K562 (cell line): ENCODE measurements around the gene PGGHG.
A peak's percentile ranks its signal among the peaks of the same experiment; 100 is the strongest.

Experiments used
- CBX5 ChIP-seq: IDR thresholded peaks from 2 replicates; pipeline ENCODE4 v1.6.1; 2014; ENCODE audit warnings: low read depth, borderline replicate concordance
- ERF ChIP-seq: fragments of 450-650 bp; formaldehyde crosslinking; IDR thresholded peaks from 2 replicates; pipeline ENCODE4 v1.4.0; 2020; ENCODE audit warnings: mild to moderate bottlenecking, mixed read lengths
- EZH2 ChIP-seq: IDR thresholded peaks from 2 replicates; pipeline ENCODE4 v1.6.1; 2012; ENCODE audit warnings: low read depth, mild to moderate bottlenecking, inconsistent platforms, low read length, borderline replicate concordance
- MLX ChIP-seq, 2 experiments: fragments of 450-650 bp in 1 of 2; sonication (generic) in 1 of 2; formaldehyde crosslinking; conservative IDR thresholded peaks; 2 replicates each; pipeline versions ENCODE4 v1.4.0 to v1.8.1; 2020 to 2022; ENCODE audit warnings: mild to moderate bottlenecking in 1 of 2, missing genetic modification reagents in 1 of 2
- NBN ChIP-seq: fragments of 450-650 bp; IDR thresholded peaks from 2 replicates; pipeline ENCODE4 v1.6.1; 2016; ENCODE audit warnings: low read depth, mild to moderate bottlenecking
- NR2C1 ChIP-seq, 2 experiments: fragments of 450-650 bp; IDR thresholded peaks; 2 replicates each; pipeline ENCODE4 v1.6.1; 2017; ENCODE audit warnings: mild to moderate bottlenecking in 2 of 2, antibody characterized with exemption in 1 of 2, inconsistent platforms in 1 of 2, missing compliant biosample characterization in 1 of 2, missing genetic modification characterization in 1 of 2
- POLR2A ChIP-seq: fragments of 450-650 bp; conservative IDR thresholded peaks from 2 replicates; pipeline ENCODE4 v1.6.1; 2016
- POLR2AphosphoS5 ChIP-seq: IDR thresholded peaks from 2 replicates; pipeline ENCODE4 v1.6.1; 2011; ENCODE audit warnings: mild to moderate bottlenecking, low read depth, low read length, moderate library complexity; ENCODE audit not compliant: control insufficient read depth, insufficient read depth
- RAD21 ChIP-seq, 2 experiments: fragments of 250-450 bp in 1 of 2; fragments of 450-650 bp in 1 of 2; sonication (Bioruptor Pico) in 1 of 2; formaldehyde crosslinking in 1 of 2; IDR thresholded peaks in 1 of 2; conservative IDR thresholded peaks in 1 of 2; 2 replicates each; pipeline versions ENCODE4 v1.4.0 to v1.8.0; 2020 to 2022; ENCODE audit warnings: mild to moderate bottlenecking in 2 of 2, moderate library complexity in 1 of 2
- REST ChIP-seq, 2 experiments: fragments of 450-650 bp; formaldehyde crosslinking in 1 of 2; IDR thresholded peaks; 2 replicates each; pipeline versions ENCODE4 v1.4.0 to v1.6.1; 2014 to 2020; ENCODE audit warnings: mild to moderate bottlenecking in 2 of 2, borderline replicate concordance in 1 of 2, low read depth in 1 of 2
- ZNF79 ChIP-seq: fragments of 250-450 bp; sonication (Bioruptor Pico); IDR thresholded peaks from 2 replicates; pipeline ENCODE4 v1.4.0; 2020; ENCODE audit warnings: low read depth, mild to moderate bottlenecking, moderate library complexity
- TF ChIP-seq, protein P1 (sequence below): fragments of 250-450 bp; sonication (Bioruptor Pico); IDR thresholded peaks from 2 replicates; pipeline ENCODE4 v1.5.0; 2020; ENCODE audit warnings: mild to moderate bottlenecking, borderline replicate concordance
- TF ChIP-seq, protein P2 (sequence below), 3 experiments: IDR thresholded peaks in 2 of 3; conservative IDR thresholded peaks in 1 of 3; 2 replicates each; pipeline ENCODE4 v1.5.1; 2011 to 2012; ENCODE audit warnings: low read length in 3 of 3, mild to moderate bottlenecking in 3 of 3, control low read depth in 2 of 3, improper control_type of control experiment in 1 of 3, inconsistent platforms in 1 of 3, low read depth in 1 of 3, mixed read lengths in 1 of 3, moderate library complexity in 1 of 3; ENCODE audit not compliant: insufficient read depth in 2 of 3

- TF ChIP-seq ZNF79 (CRISPR knock-in tag) (no peak), CBX5 (no peak), REST (IDR thresholded peaks at IDR 0.05; ENCODE audit: borderline replicate concordance) (0 out of 2 replicates have a peak, but pooled peaks have one; percentile 8), REST (CRISPR knock-in tag; IDR thresholded peaks at IDR 0.05; ENCODE audit: low read depth) (no peak), MLX (CRISPR knock-in tag; conservative IDR thresholded peaks at IDR 0.05) (no peak), ERF (CRISPR knock-in tag) (no peak), NBN (no peak), EZH2 (no peak), POLR2A (no peak), NR2C1 (IDR thresholded peaks at IDR 0.05) (no peak), NR2C1 (tag; IDR thresholded peaks at IDR 0.05) (no peak), POLR2AphosphoS5 (no peak), RAD21 (CRISPR knock-in tag; conservative IDR thresholded peaks at IDR 0.05 in 1 of 2, IDR thresholded peaks at IDR 0.05 in 1 of 2) (peak in 1 of 2 experiments; percentile 40; a peak in 2 of 4 replicates)
- TF ChIP-seq, protein P1, sequence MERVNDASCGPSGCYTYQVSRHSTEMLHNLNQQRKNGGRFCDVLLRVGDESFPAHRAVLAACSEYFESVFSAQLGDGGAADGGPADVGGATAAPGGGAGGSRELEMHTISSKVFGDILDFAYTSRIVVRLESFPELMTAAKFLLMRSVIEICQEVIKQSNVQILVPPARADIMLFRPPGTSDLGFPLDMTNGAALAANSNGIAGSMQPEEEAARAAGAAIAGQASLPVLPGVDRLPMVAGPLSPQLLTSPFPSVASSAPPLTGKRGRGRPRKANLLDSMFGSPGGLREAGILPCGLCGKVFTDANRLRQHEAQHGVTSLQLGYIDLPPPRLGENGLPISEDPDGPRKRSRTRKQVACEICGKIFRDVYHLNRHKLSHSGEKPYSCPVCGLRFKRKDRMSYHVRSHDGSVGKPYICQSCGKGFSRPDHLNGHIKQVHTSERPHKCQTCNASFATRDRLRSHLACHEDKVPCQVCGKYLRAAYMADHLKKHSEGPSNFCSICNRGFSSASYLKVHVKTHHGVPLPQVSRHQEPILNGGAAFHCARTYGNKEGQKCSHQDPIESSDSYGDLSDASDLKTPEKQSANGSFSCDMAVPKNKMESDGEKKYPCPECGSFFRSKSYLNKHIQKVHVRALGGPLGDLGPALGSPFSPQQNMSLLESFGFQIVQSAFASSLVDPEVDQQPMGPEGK (CRISPR knock-in tag) = no peak
- TF ChIP-seq, protein P2, sequence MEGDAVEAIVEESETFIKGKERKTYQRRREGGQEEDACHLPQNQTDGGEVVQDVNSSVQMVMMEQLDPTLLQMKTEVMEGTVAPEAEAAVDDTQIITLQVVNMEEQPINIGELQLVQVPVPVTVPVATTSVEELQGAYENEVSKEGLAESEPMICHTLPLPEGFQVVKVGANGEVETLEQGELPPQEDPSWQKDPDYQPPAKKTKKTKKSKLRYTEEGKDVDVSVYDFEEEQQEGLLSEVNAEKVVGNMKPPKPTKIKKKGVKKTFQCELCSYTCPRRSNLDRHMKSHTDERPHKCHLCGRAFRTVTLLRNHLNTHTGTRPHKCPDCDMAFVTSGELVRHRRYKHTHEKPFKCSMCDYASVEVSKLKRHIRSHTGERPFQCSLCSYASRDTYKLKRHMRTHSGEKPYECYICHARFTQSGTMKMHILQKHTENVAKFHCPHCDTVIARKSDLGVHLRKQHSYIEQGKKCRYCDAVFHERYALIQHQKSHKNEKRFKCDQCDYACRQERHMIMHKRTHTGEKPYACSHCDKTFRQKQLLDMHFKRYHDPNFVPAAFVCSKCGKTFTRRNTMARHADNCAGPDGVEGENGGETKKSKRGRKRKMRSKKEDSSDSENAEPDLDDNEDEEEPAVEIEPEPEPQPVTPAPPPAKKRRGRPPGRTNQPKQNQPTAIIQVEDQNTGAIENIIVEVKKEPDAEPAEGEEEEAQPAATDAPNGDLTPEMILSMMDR (IDR thresholded peaks at IDR 0.05 in 2 of 3, conservative IDR thresholded peaks at IDR 0.05 in 1 of 3; ENCODE audit: insufficient read depth in 2 of 3, low read depth in 1 of 3, low read length in 3 of 3) = peak; percentile 34 to 56 (median 40); a peak in 5 of 6 replicates
Measured at GRCh38 chr11:257766-258493, 31.0 kb upstream of the PGGHG start.
